ENCODE data around the gene REPS1.

Gene REPS1

GRCh38 chr6:138987643-138988468 lies at the start of gene REPS1 (continued):
- TF ChIP-seq ZNF274 (IDR thresholded peaks at IDR 0.05; ENCODE audit: low read length): no peak
- no peak for TF ChIP-seq ZNF274 (tag by site-specific recombination; IDR thresholded peaks at IDR 0.05; ENCODE audit: borderline replicate concordance)
- no peak for TF ChIP-seq OSR2 (tag by site-specific recombination; IDR thresholded peaks at IDR 0.05)
- no peak for TF ChIP-seq ZNF148 (tag by site-specific recombination; IDR thresholded peaks at IDR 0.05; ENCODE audit: borderline replicate concordance)
- TF ChIP-seq HOXC10 (CRISPR knock-in tag; IDR thresholded peaks at IDR 0.05): peak; percentile 95; the same call in 1 of the 2 replicates
- TF ChIP-seq ZNF341 (tag by site-specific recombination; IDR thresholded peaks at IDR 0.05; ENCODE audit: low read depth): peak; percentile 88; the same call in 1 of the 2 replicates
- TF ChIP-seq ZNF585B (tag by site-specific recombination; IDR thresholded peaks at IDR 0.05): no peak
- no peak for TF ChIP-seq ZNF777 (tag by site-specific recombination; IDR thresholded peaks at IDR 0.05; ENCODE audit: borderline replicate concordance)
- peak; percentile 89 for TF ChIP-seq ZNF561 (tag by site-specific recombination; IDR thresholded peaks at IDR 0.05; ENCODE audit: borderline replicate concordance)
- TF ChIP-seq ZNF394 (tag by site-specific recombination; IDR thresholded peaks at IDR 0.05; ENCODE audit: borderline replicate concordance): peak; percentile 68; the same call in 1 of the 2 replicates
- TF ChIP-seq ZNF280D (tag by site-specific recombination; IDR thresholded peaks at IDR 0.05): no peak; the same call in 1 of the 2 replicates
- TF ChIP-seq ZNF114 (tag by site-specific recombination; IDR thresholded peaks at IDR 0.05): no peak
- TF ChIP-seq OVOL3 (tag by site-specific recombination; IDR thresholded peaks at IDR 0.05): no peak
- 0 out of 2 replicates have a peak, but pooled peaks have one; percentile 69 for TF ChIP-seq ZNF121 (tag by site-specific recombination; IDR thresholded peaks at IDR 0.05)
- peak; percentile 97 for TF ChIP-seq ZBTB17 (tag by site-specific recombination; IDR thresholded peaks at IDR 0.05)
- peak; percentile 86 for TF ChIP-seq ZNF366 (tag by site-specific recombination; conservative IDR thresholded peaks at IDR 0.05)
- TF ChIP-seq ZNF239 (tag by site-specific recombination; IDR thresholded peaks at IDR 0.05): no peak
- no peak for TF ChIP-seq ZNF404 (tag by site-specific recombination; IDR thresholded peaks at IDR 0.05)
- TF ChIP-seq ZNF48 (tag by site-specific recombination; IDR thresholded peaks at IDR 0.05): no peak
- peak; percentile 57; the same call in 1 of the 2 replicates for TF ChIP-seq ZBTB20 (tag by site-specific recombination; IDR thresholded peaks at IDR 0.05)
- TF ChIP-seq ZNF677 (tag by site-specific recombination; IDR thresholded peaks at IDR 0.05): 0 out of 2 replicates have a peak, but pooled peaks have one; percentile 3
- no peak for TF ChIP-seq ZNF146 (tag by site-specific recombination; IDR thresholded peaks at IDR 0.05)
- no peak for TF ChIP-seq ZNF645 (tag by site-specific recombination; IDR thresholded peaks at IDR 0.05)
- 0 out of 2 replicates have a peak, but pooled peaks have one; percentile 47 for TF ChIP-seq ZSCAN5A (tag by site-specific recombination; IDR thresholded peaks at IDR 0.05)
- no peak for TF ChIP-seq ZNF155 (tag by site-specific recombination; IDR thresholded peaks at IDR 0.05)
- TF ChIP-seq ZNF2 (tag by site-specific recombination; IDR thresholded peaks at IDR 0.05): peak; percentile 87
- no peak for TF ChIP-seq HOXA7 (CRISPR knock-in tag; IDR thresholded peaks at IDR 0.05; ENCODE audit: borderline replicate concordance)
- no peak for TF ChIP-seq ZNF248 (tag by site-specific recombination; IDR thresholded peaks at IDR 0.05)
- TF ChIP-seq ZNF610 (tag by site-specific recombination; IDR thresholded peaks at IDR 0.05; ENCODE audit: borderline replicate concordance): peak; percentile 86; the same call in 1 of the 2 replicates
- TF ChIP-seq ZNF214 (tag by site-specific recombination; IDR thresholded peaks at IDR 0.05; ENCODE audit: borderline replicate concordance): no peak
- no peak for TF ChIP-seq ZNF302 (tag by site-specific recombination; IDR thresholded peaks at IDR 0.05; ENCODE audit: low read depth)
- no peak for TF ChIP-seq ZNF112 (tag by site-specific recombination; IDR thresholded peaks at IDR 0.05)
- no peak; the same call in 1 of the 2 replicates for TF ChIP-seq ZNF654 (tag by site-specific recombination; IDR thresholded peaks at IDR 0.05; ENCODE audit: low read depth)

All from HEK293 (cell line).